ENCODE results near the gene KCNQ2. TPM values are rescaled to one million over a fixed set of nuclear protein-coding genes. Genes with fewer than 3 reads are reported as not detected.
A peak's percentile ranks its signal among the peaks of the same experiment; 100 is the strongest.

The KCNQ2 gene
- total RNA-seq, 1 experiment from 2014 or later = 0.25 TPM

GRCh38 chr20:63442100-63442493 lies 30.4 kb downstream of the KCNQ2 start:
- Mint-ChIP-seq H3K27ac (ENCODE audit: unreplicated experiment) (no peak overlapping the region), H3K27me3 (ENCODE audit: insufficient read depth, unreplicated experiment) (peaks cover 10% of the 10 kb centered on the region), H3K4me1 (ENCODE audit: low read depth, unreplicated experiment) (no peaks in the 10 kb centered on the region), H3K9me3 (ENCODE audit: unreplicated experiment) (peaks cover 15% of the 10 kb centered on the region), H3K4me3 (ENCODE audit: unreplicated experiment) (no peak overlapping the region), H3K36me3 (ENCODE audit: insufficient read depth, unreplicated experiment) (peaks cover 6% of the 10 kb centered on the region)
- CTCF ChIA-PET = interaction anchor here (0.5 to 1.0 kb wide), 2 partner anchors 88 to 323 kb away, joined by 3 read pairs; no protein-coding TSS in a partner anchor
- intact Hi-C loops (cut with micrococcal nuclease; ENCODE audit: unreplicated experiment) = no loop called here
- DNase-seq = peak in 1 of 2 experiments; percentile 63
- no peaks in the 10 kb centered on the region for H3K36me3 ChIP-seq (ENCODE audit: control insufficient read depth, insufficient read depth, low read length)
- H3K9me3 ChIP-seq = peaks cover 10% of the 10 kb centered on the region; the same call in 1 of the 2 replicates
- POLR2A ChIA-PET = no interaction called here
- H3K4me1 ChIP-seq = no peaks in the 10 kb centered on the region
- TF ChIP-seq CTCF (IDR thresholded peaks at IDR 0.05; ENCODE audit: insufficient read depth in 1 of 2, low read depth in 1 of 2, low read length in 1 of 2, severe bottlenecking in 1 of 2, unreplicated experiment in 1 of 2) = peak in 1 of 2 experiments; percentile 57
- H3K27me3 ChIP-seq (replicated peaks; ENCODE audit: control insufficient read depth, insufficient read depth, low read length) = no peaks in the 10 kb centered on the region
- no TSS peak for BruUV-seq (replicated peaks)
- H3K4me3 ChIP-seq (ENCODE audit: low read depth, low read length) = no peak overlapping the region

- intact Hi-C loops (cut with micrococcal nuclease; ENCODE audit: unreplicated experiment) = no loop called here
- POLR2A ChIA-PET = no interaction called here
Observed at GRCh38 chr20:63441136-63442099, 31.0 kb downstream of the KCNQ2 start.

More at GRCh38 chr20:63441136-63442099, 31.0 kb downstream of the KCNQ2 start:
- no peaks in the 10 kb centered on the region for H3K4me1 Mint-ChIP-seq (ENCODE audit: low read depth, unreplicated experiment)
- no peak for DNase-seq
- no peak overlapping the region for H3K27ac Mint-ChIP-seq (ENCODE audit: unreplicated experiment)
- no peak overlapping the region for H3K4me3 Mint-ChIP-seq (ENCODE audit: unreplicated experiment)
- H3K4me1 ChIP-seq = no peaks in the 10 kb centered on the region
- no peak overlapping the region for H3K4me3 ChIP-seq (ENCODE audit: low read depth, low read length)
- TF ChIP-seq CTCF (IDR thresholded peaks at IDR 0.05; ENCODE audit: insufficient read depth in 1 of 2, low read depth in 1 of 2, low read length in 1 of 2, severe bottlenecking in 1 of 2, unreplicated experiment in 1 of 2) = no peak
- CTCF ChIA-PET = interaction anchor here (0.5 to 1.0 kb wide), 2 partner anchors 89 to 323 kb away, joined by 3 read pairs; no protein-coding TSS in a partner anchor
- no peaks in the 10 kb centered on the region for H3K36me3 ChIP-seq (ENCODE audit: control insufficient read depth, insufficient read depth, low read length)
- BruUV-seq (replicated peaks) = no TSS peak
- peaks cover 10% of the 10 kb centered on the region for H3K27me3 Mint-ChIP-seq (ENCODE audit: insufficient read depth, unreplicated experiment)
- H3K9me3 ChIP-seq = peaks cover 10% of the 10 kb centered on the region; the same call in 1 of the 2 replicates
- H3K36me3 Mint-ChIP-seq (ENCODE audit: insufficient read depth, unreplicated experiment) = peaks cover 6% of the 10 kb centered on the region
- H3K9me3 Mint-ChIP-seq (ENCODE audit: unreplicated experiment) = peaks cover 15% of the 10 kb centered on the region
- H3K27me3 ChIP-seq (replicated peaks; ENCODE audit: control insufficient read depth, insufficient read depth, low read length) = no peaks in the 10 kb centered on the region

Data from Caco-2 (cell line).